Activated B cell treated with CpG ODN at 0.5 μM for 24 hours (primary cell): Measurements from ENCODE around the gene TGM2. TPM values are rescaled to one million over a fixed set of nuclear protein-coding genes. Genes with fewer than 3 reads are reported as not detected.
A peak's percentile ranks its signal among the peaks of the same experiment; 100 is the strongest.

ENCODE experiments used
- ATAC-seq: fragments of 200-7000 bp; cut with Tn5 transposase; one replicate; pipeline ENCODE4 v1.10.0; 2021; ENCODE audit warnings: low read depth, mild to moderate bottlenecking, moderate library complexity
- CTCF ChIA-PET: fragments of 350-600 bp; sonication (Branson Sonifier 250); formaldehyde crosslinking; loops from one replicate; lab custom pipeline; 2021; ENCODE audit warnings: antibody characterized with exemption; lab: Charles Lee
- POLR2A ChIA-PET: fragments of 350-600 bp; sonication (Branson Sonifier 250); formaldehyde crosslinking; loops from one replicate; lab custom pipeline; 2021; ENCODE audit warnings: antibody characterized with exemption; lab: Charles Lee
- DNase-seq: peaks from one replicate; pipeline ENCODE4 v3.0.0; 2022
- H3K27ac Mint-ChIP-seq: one replicate; pipeline ENCODE4 v1.8.0; 2020; ENCODE audit warnings: mixed read lengths
- H3K27me3 Mint-ChIP-seq: one replicate; pipeline ENCODE4 v1.8.0; 2021; ENCODE audit warnings: mixed read lengths
- H3K36me3 Mint-ChIP-seq: one replicate; pipeline ENCODE4 v1.8.0; 2021; ENCODE audit warnings: low read depth, mixed read lengths
- H3K4me1 Mint-ChIP-seq: one replicate; pipeline ENCODE4 v1.8.0; 2021; ENCODE audit warnings: mixed read lengths
- H3K4me3 Mint-ChIP-seq: one replicate; pipeline ENCODE4 v1.8.0; 2020; ENCODE audit warnings: mild to moderate bottlenecking, mixed read lengths
- H3K9me3 Mint-ChIP-seq: one replicate; pipeline ENCODE4 v1.8.0; 2020; ENCODE audit warnings: mixed read lengths
- CTCF ChIP-seq: fragments of 200-600 bp; IDR thresholded peaks from one replicate; pipeline ENCODE4 v1.8.0; 2022; ENCODE audit warnings: antibody characterized with exemption, mild to moderate bottlenecking
- intact Hi-C: fragments of 100-400 bp; cut with micrococcal nuclease; formaldehyde crosslinking; loops from one replicate; pipeline ENCODE4 v1.15.1; 2024
- total RNA-seq: library from RNA; stranded (reverse); gene quantifications from 2 replicates; pipeline ENCODE4 v1.2.3, GENCODE V29; 2022

Gene TGM2
- total RNA-seq, 1 donor from 2014 or later: 22.9 TPM

GRCh38 chr20:38079353-38079752 lies 85.7 kb downstream of the TGM2 start:
- intact Hi-C loops: no loop called here
- Mint-ChIP-seq H3K27ac (peak overlapping the region; percentile 74), H3K4me3 (no peak overlapping the region), H3K27me3 (no peaks in the 10 kb centered on the region), H3K9me3 (no peaks in the 10 kb centered on the region), H3K36me3 (peaks cover 73% of the 10 kb centered on the region), H3K4me1 (peaks cover 76% of the 10 kb centered on the region)
- no peak for TF ChIP-seq CTCF
- ChIA-PET POLR2A (interaction anchor here (1.0 to 8.4 kb wide), 2 partner anchors 12 to 46 kb away, joined by 3 to 149 read pairs; partner anchors contain the start of genes RPRD1B and TTI1), CTCF (interaction anchor here (0.9 to 8.3 kb wide), 4 partner anchors 14 to 142 kb away, joined by 3 to 101 read pairs (median 3); no protein-coding TSS in a partner anchor)
- DNase-seq (no peak), ATAC-seq (no peak)

- H3K27ac Mint-ChIP-seq: peak overlapping the region; percentile 74
- ATAC-seq (no peak), DNase-seq (no peak)
- ChIA-PET POLR2A (interaction anchor here (0.5 to 8.4 kb wide), 2 partner anchors 14 to 75 kb away, joined by 4 to 149 read pairs; no protein-coding TSS in a partner anchor), CTCF (interaction anchor here (1.1 to 8.3 kb wide), 5 partner anchors 16 to 143 kb away, joined by 3 to 101 read pairs (median 40); partner anchors contain the start of gene TGM2)
- H3K36me3 Mint-ChIP-seq: peaks cover 73% of the 10 kb centered on the region
- no peaks in the 10 kb centered on the region for H3K27me3 Mint-ChIP-seq
- TF ChIP-seq CTCF: no peak
- H3K9me3 Mint-ChIP-seq: no peaks in the 10 kb centered on the region
- intact Hi-C loops: no loop called here
- peaks cover 85% of the 10 kb centered on the region for H3K4me1 Mint-ChIP-seq
- no peak overlapping the region for H3K4me3 Mint-ChIP-seq
Measured at GRCh38 chr20:38078084-38078483, 87.0 kb downstream of the TGM2 start.

Other genes starting within 250 kb of the TGM2 start
- gene TTI1, start 131.8 kb downstream of the TGM2 start, total RNA-seq: 27.1 and 30.1 TPM in 2 replicates
- gene RPRD1B, start 131.5 kb downstream of the TGM2 start, total RNA-seq: 38.4 and 40.8 TPM in 2 replicates
- gene KIAA1755, start 95.5 kb upstream of the TGM2 start, total RNA-seq: not detected in 2 replicates
- not detected in 2 replicates for gene BPI, start 138.9 kb upstream of the TGM2 start, total RNA-seq
- not detected in 2 replicates for gene LBP, start 181.2 kb upstream of the TGM2 start, total RNA-seq